Astrocyte of the spinal cord (primary cell): ENCODE results near the gene ZNF618.

Experiments used
- DNase-seq: peaks from one replicate; pipeline ENCODE4 v3.0.0; 2011; ENCODE audit warnings: low read depth, low spot score
- H3K4me3 ChIP-seq: 2 replicates; pipeline ENCODE4 v1.5.1; 2011; ENCODE audit warnings: low read depth, mild to moderate bottlenecking, low read length, moderate library complexity
- CTCF ChIP-seq: IDR thresholded peaks from 2 replicates; pipeline ENCODE4 v1.5.1; 2012; ENCODE audit warnings: low read depth, mild to moderate bottlenecking, low read length, inconsistent platforms
- in situ Hi-C: cut with HindIII; loops from 2 replicates; pipeline ENCODE4 v1.10.0; 2017; ENCODE audit warnings: low sequenced_read_pairs

The ZNF618 gene

GRCh38 chr9:113895526-113895925, 19.4 kb downstream of the ZNF618 start:
- TF ChIP-seq CTCF: no peak
- no peak overlapping the region for H3K4me3 ChIP-seq
- in situ Hi-C loops: no loop called here
- no peak for DNase-seq

GRCh38 chr9:113896713-113897112, 20.6 kb downstream of the ZNF618 start:
- DNase-seq: no peak
- in situ Hi-C loops: no loop called here
- no peak overlapping the region for H3K4me3 ChIP-seq
- TF ChIP-seq CTCF: no peak

GRCh38 chr9:113898151-113898550, 22.0 kb downstream of the ZNF618 start:
- TF ChIP-seq CTCF: no peak
- in situ Hi-C loops: no loop called here
- no peak for DNase-seq
- H3K4me3 ChIP-seq: no peak overlapping the region

- no peak for DNase-seq
These were observed 22.5 kb downstream of the ZNF618 start for GRCh38 chr9:113898596-113898995.

GRCh38 chr9:113899205-113899604, 23.1 kb downstream of the ZNF618 start:
- no peak for DNase-seq
- in situ Hi-C loops: no loop called here

More at GRCh38 chr9:113898596-113898995, 22.5 kb downstream of the ZNF618 start:
- H3K4me3 ChIP-seq: no peak overlapping the region
- in situ Hi-C loops: no loop called here
- TF ChIP-seq CTCF: no peak

GRCh38 chr9:113901221-113901688, 25.1 kb downstream of the ZNF618 start:
- DNase-seq: no peak
- no peak overlapping the region for H3K4me3 ChIP-seq
- in situ Hi-C loops: no loop called here
- no peak for TF ChIP-seq CTCF

More at GRCh38 chr9:113899205-113899604, 23.1 kb downstream of the ZNF618 start:
- TF ChIP-seq CTCF: no peak
- H3K4me3 ChIP-seq: no peak overlapping the region
